Measurements from ENCODE around the gene TMEM82. TPM values are rescaled to one million over a fixed set of nuclear protein-coding genes. Genes with fewer than 3 reads are reported as not detected.

TMEM82 gene
- polyA plus RNA-seq, 1 of the 3 experiments (the other 2 are of a cell fraction) = not detected

DNA sequence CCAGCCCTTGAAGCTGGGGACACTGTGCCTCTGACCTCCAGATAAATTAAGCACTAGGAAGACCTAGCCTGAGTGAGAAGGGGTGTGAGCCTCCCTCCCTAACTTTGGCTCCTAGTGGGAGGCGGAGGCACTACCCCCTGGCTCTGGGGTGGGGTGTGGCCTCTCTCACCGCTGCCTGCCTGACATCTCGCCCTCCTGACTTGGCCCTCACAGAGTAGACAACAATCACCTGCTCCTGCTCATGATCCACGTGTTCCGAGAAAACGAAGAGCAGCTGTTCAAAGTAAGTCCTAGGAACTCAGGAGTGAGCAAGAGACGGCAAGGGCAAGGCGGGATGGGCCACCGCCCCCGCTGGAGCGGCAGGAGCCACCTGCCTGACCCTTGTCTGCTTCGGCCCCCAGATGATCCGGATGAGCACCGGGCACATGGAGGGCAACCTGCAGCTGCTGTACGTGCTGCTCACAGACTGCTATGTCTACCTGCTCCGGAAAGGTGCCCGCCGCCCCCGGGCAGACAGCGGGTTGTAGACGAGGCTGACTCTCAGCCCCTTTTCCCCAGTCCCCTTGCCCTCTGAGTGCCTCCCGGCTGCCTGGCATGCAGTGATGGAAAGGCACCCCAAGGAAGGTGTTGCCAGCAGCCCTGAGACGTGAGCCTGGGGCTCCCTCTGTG lies 14.3 kb upstream of the TMEM82 start:
- H3K9me3 ChIP-seq = no peaks in the 10 kb centered on the region
- ChIA-PET POLR2A (interaction anchor here (1.2 kb wide), 1 partner anchor 10 kb away, joined by 3 read pairs; no protein-coding TSS in a partner anchor), CTCF (interaction anchor here (1.2 kb wide), 1 partner anchor 22 kb away, joined by 3 read pairs; no protein-coding TSS in a partner anchor)
- H3K27me3 ChIP-seq (ENCODE audit: insufficient read depth) = no peaks in the 10 kb centered on the region
- no peaks in the 10 kb centered on the region for H4K20me1 ChIP-seq (ENCODE audit: insufficient read depth)
- DNase-seq = no peak
- peaks cover 0 to 77% of the 10 kb centered on the region in 2 experiments for H3K36me3 ChIP-seq (replicated peaks in 1 of 2; ENCODE audit: control insufficient read depth in 1 of 2, insufficient read depth in 2 of 2, low read length in 1 of 2)
- 97% methylated on average over 6 of the region's 23 CpGs for WGBS (ENCODE audit: low lambda C conversion rate)
- H3K4me3 ChIP-seq (ENCODE audit: low read depth in 2 of 2, low read length in 1 of 2) = no peak overlapping the region
- H2AFZ ChIP-seq (ENCODE audit: low read depth) = no peak overlapping the region
- no peaks in the 10 kb centered on the region for H3F3A ChIP-seq (replicated peaks; ENCODE audit: insufficient read depth)
- H3K9me2 ChIP-seq = no peaks in the 10 kb centered on the region
- H3K4me1 ChIP-seq (ENCODE audit: control insufficient read depth in 1 of 2, insufficient read depth in 2 of 2, low read depth in 1 of 2, low read length in 1 of 2) = no peaks in the 10 kb centered on the region
- no peak overlapping the region for H3K9ac ChIP-seq
- TF ChIP-seq, protein P1, sequence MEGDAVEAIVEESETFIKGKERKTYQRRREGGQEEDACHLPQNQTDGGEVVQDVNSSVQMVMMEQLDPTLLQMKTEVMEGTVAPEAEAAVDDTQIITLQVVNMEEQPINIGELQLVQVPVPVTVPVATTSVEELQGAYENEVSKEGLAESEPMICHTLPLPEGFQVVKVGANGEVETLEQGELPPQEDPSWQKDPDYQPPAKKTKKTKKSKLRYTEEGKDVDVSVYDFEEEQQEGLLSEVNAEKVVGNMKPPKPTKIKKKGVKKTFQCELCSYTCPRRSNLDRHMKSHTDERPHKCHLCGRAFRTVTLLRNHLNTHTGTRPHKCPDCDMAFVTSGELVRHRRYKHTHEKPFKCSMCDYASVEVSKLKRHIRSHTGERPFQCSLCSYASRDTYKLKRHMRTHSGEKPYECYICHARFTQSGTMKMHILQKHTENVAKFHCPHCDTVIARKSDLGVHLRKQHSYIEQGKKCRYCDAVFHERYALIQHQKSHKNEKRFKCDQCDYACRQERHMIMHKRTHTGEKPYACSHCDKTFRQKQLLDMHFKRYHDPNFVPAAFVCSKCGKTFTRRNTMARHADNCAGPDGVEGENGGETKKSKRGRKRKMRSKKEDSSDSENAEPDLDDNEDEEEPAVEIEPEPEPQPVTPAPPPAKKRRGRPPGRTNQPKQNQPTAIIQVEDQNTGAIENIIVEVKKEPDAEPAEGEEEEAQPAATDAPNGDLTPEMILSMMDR (IDR thresholded peaks at IDR 0.05) = no peak
- TF ChIP-seq POLR2AphosphoS5 (IDR thresholded peaks at IDR 0.05; ENCODE audit: low read depth, low read length) = no peak
- TF ChIP-seq, protein P2, sequence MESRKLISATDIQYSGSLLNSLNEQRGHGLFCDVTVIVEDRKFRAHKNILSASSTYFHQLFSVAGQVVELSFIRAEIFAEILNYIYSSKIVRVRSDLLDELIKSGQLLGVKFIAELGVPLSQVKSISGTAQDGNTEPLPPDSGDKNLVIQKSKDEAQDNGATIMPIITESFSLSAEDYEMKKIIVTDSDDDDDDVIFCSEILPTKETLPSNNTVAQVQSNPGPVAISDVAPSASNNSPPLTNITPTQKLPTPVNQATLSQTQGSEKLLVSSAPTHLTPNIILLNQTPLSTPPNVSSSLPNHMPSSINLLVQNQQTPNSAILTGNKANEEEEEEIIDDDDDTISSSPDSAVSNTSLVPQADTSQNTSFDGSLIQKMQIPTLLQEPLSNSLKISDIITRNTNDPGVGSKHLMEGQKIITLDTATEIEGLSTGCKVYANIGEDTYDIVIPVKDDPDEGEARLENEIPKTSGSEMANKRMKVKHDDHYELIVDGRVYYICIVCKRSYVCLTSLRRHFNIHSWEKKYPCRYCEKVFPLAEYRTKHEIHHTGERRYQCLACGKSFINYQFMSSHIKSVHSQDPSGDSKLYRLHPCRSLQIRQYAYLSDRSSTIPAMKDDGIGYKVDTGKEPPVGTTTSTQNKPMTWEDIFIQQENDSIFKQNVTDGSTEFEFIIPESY (IDR thresholded peaks at IDR 0.05; ENCODE audit: borderline replicate concordance, low read depth) = no peak
- TF ChIP-seq, protein P3, sequence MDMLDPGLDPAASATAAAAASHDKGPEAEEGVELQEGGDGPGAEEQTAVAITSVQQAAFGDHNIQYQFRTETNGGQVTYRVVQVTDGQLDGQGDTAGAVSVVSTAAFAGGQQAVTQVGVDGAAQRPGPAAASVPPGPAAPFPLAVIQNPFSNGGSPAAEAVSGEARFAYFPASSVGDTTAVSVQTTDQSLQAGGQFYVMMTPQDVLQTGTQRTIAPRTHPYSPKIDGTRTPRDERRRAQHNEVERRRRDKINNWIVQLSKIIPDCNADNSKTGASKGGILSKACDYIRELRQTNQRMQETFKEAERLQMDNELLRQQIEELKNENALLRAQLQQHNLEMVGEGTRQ (IDR thresholded peaks at IDR 0.05; ENCODE audit: borderline replicate concordance, low read depth, low read length) = no peak
- TF ChIP-seq SIN3A (IDR thresholded peaks at IDR 0.05; ENCODE audit: borderline replicate concordance, low read depth, low read length) = no peak
- TF ChIP-seq TAF1 (IDR thresholded peaks at IDR 0.05; ENCODE audit: borderline replicate concordance, low read depth, low read length) = no peak
- TF ChIP-seq RAD21 (IDR thresholded peaks at IDR 0.05; ENCODE audit: low read length) = no peak
- no peak for TF ChIP-seq RXRA (IDR thresholded peaks at IDR 0.05; ENCODE audit: borderline replicate concordance, low read depth)
- TF ChIP-seq FOXJ3 (CRISPR knock-in tag; IDR thresholded peaks at IDR 0.05) = no peak
- TF ChIP-seq, protein P4, sequence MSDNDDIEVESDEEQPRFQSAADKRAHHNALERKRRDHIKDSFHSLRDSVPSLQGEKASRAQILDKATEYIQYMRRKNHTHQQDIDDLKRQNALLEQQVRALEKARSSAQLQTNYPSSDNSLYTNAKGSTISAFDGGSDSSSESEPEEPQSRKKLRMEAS (IDR thresholded peaks at IDR 0.05; ENCODE audit: low read depth) = no peak
- TF ChIP-seq RCOR1 (IDR thresholded peaks at IDR 0.05; ENCODE audit: low read length) = no peak
- no peak for TF ChIP-seq JUND (IDR thresholded peaks at IDR 0.05)
- no peak for TF ChIP-seq GATA2 (CRISPR knock-in tag; IDR thresholded peaks at IDR 0.05)
- TF ChIP-seq FOSL2 (IDR thresholded peaks at IDR 0.05; ENCODE audit: borderline replicate concordance, low read depth) = no peak
- no peak for TF ChIP-seq RFX5 (IDR thresholded peaks at IDR 0.05; ENCODE audit: low read length)
- TF ChIP-seq, protein P5, sequence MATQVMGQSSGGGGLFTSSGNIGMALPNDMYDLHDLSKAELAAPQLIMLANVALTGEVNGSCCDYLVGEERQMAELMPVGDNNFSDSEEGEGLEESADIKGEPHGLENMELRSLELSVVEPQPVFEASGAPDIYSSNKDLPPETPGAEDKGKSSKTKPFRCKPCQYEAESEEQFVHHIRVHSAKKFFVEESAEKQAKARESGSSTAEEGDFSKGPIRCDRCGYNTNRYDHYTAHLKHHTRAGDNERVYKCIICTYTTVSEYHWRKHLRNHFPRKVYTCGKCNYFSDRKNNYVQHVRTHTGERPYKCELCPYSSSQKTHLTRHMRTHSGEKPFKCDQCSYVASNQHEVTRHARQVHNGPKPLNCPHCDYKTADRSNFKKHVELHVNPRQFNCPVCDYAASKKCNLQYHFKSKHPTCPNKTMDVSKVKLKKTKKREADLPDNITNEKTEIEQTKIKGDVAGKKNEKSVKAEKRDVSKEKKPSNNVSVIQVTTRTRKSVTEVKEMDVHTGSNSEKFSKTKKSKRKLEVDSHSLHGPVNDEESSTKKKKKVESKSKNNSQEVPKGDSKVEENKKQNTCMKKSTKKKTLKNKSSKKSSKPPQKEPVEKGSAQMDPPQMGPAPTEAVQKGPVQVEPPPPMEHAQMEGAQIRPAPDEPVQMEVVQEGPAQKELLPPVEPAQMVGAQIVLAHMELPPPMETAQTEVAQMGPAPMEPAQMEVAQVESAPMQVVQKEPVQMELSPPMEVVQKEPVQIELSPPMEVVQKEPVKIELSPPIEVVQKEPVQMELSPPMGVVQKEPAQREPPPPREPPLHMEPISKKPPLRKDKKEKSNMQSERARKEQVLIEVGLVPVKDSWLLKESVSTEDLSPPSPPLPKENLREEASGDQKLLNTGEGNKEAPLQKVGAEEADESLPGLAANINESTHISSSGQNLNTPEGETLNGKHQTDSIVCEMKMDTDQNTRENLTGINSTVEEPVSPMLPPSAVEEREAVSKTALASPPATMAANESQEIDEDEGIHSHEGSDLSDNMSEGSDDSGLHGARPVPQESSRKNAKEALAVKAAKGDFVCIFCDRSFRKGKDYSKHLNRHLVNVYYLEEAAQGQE (IDR thresholded peaks at IDR 0.05; ENCODE audit: low read depth, low read length) = no peak
- TF ChIP-seq FOXM1 (IDR thresholded peaks at IDR 0.05; ENCODE audit: low read depth) = no peak
- TF ChIP-seq TEAD4 (IDR thresholded peaks at IDR 0.05; ENCODE audit: borderline replicate concordance, insufficient read depth) = no peak
- no peak overlapping the region for H3K27ac ChIP-seq (ENCODE audit: low read depth in 2 of 2, low read length in 1 of 2)
- H3K4me2 ChIP-seq = no peak overlapping the region
- H3K79me2 ChIP-seq (ENCODE audit: insufficient read depth) = no peaks in the 10 kb centered on the region

All from SK-N-SH (cell line).